HFFc6 (cell line): Measurements from ENCODE around the gene RSAD1. TPM values are rescaled to one million over a fixed set of nuclear protein-coding genes. Genes with fewer than 3 reads are reported as not detected.
"Not testable (repeated sequence)": the region's sequence is repeated elsewhere in the genome, so short reads cannot be mapped to it uniquely, and the experiment has no call there.

ENCODE experiments used
- DNase-seq: peaks from one replicate; pipeline ENCODE4 v3.0.0-alpha.2; 2018
- H3K27ac Mint-ChIP-seq: 2 replicates; pipeline ENCODE4 v1.8.0; 2020; ENCODE audit warnings: mild to moderate bottlenecking, mixed read lengths
- H3K27me3 Mint-ChIP-seq: 2 replicates; pipeline ENCODE4 v1.8.0; 2021; ENCODE audit warnings: mild to moderate bottlenecking, moderate library complexity, mixed read lengths; ENCODE audit not compliant: insufficient read depth
- H3K36me3 Mint-ChIP-seq: 2 replicates; pipeline ENCODE4 v1.8.0; 2021; ENCODE audit warnings: low read depth, mixed read lengths
- H3K4me1 Mint-ChIP-seq: 2 replicates; pipeline ENCODE4 v1.8.0; 2020; ENCODE audit warnings: low read depth, mixed read lengths
- H3K4me3 Mint-ChIP-seq: 2 replicates; pipeline ENCODE4 v1.8.0; 2020; ENCODE audit warnings: mild to moderate bottlenecking, moderate library complexity, mixed read lengths
- H3K9me3 Mint-ChIP-seq: 2 replicates; pipeline ENCODE4 v1.8.0; 2020; ENCODE audit warnings: mild to moderate bottlenecking, mixed read lengths
- total RNA-seq, 6 experiments: library from RNA; stranded (reverse); fragmentation: NEBNext Ultra II Directional; extraction: Animal tissue kit (Norgen Biotek cat#: 25700); gene quantifications; 2 replicates in 1 of 6; 3 replicates in 5 of 6; pipeline ENCODE4 v1.2.3, GENCODE V29; 2021
- TF ChIP-seq, protein P1 (sequence below): fragments of 200-600 bp; sonication (generic); IDR thresholded peaks from 2 replicates; pipeline ENCODE4 v1.5.0; 2021; ENCODE audit warnings: antibody characterized with exemption, mild to moderate bottlenecking

Gene RSAD1
- total RNA-seq, 6 experiments from 2014 or later: 14.9 to 20.4 (median 17.5) TPM

DNA sequence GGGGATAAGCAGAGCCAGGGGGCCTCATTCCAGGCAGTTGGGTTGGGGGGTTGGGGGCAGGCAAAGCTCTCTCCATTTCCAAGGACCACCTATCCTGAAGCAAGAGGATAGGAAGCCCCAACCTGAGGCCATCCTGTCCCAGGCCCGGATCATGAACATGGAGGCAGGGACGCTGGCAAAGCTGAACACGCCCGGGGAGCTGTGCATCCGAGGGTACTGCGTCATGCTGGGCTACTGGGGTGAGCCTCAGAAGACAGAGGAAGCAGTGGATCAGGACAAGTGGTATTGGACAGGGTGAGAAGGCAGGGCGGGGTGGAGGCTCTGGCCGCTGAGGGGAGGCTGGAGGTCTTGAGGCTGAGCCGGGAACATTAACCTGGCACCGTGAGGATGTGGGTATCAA lies 6.4 kb upstream of the RSAD1 start:
- no peak overlapping the region; the same call in 1 of the 2 replicates for H3K27ac Mint-ChIP-seq
- TF ChIP-seq, protein P1, sequence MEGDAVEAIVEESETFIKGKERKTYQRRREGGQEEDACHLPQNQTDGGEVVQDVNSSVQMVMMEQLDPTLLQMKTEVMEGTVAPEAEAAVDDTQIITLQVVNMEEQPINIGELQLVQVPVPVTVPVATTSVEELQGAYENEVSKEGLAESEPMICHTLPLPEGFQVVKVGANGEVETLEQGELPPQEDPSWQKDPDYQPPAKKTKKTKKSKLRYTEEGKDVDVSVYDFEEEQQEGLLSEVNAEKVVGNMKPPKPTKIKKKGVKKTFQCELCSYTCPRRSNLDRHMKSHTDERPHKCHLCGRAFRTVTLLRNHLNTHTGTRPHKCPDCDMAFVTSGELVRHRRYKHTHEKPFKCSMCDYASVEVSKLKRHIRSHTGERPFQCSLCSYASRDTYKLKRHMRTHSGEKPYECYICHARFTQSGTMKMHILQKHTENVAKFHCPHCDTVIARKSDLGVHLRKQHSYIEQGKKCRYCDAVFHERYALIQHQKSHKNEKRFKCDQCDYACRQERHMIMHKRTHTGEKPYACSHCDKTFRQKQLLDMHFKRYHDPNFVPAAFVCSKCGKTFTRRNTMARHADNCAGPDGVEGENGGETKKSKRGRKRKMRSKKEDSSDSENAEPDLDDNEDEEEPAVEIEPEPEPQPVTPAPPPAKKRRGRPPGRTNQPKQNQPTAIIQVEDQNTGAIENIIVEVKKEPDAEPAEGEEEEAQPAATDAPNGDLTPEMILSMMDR: no peak
- DNase-seq: no peak
- no peaks in the 10 kb centered on the region for H3K4me1 Mint-ChIP-seq
- H3K4me3 Mint-ChIP-seq: no peak overlapping the region
- H3K27me3 Mint-ChIP-seq: peaks cover 20% of the 10 kb centered on the region
- no peaks in the 10 kb centered on the region; the same call in 1 of the 2 replicates for H3K36me3 Mint-ChIP-seq
- H3K9me3 Mint-ChIP-seq: no peaks in the 10 kb centered on the region

DNA sequence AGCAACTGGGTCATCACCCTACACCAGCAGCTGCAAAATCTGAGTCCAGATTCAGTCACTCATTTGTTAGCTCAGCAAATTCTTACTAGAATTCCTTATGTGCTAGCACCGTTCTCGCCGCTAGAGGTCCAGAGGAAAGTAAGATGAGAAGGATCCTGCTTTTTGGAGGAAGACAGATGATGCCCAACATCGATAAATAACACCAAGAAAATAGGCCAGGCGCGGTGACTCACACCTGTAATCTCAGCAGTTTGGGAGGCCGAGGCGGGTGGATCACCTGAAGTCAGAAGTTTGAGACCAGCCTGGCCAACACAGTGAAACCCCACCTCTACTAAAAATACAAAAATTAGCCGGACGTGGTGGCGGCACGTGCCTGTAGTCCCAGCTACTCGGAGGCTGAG lies 5.9 kb upstream of the RSAD1 start:
- not testable (repeated sequence) for DNase-seq, H3K9me3 Mint-ChIP-seq, H3K27ac Mint-ChIP-seq, H3K36me3 Mint-ChIP-seq, H3K4me1 Mint-ChIP-seq, H3K4me3 Mint-ChIP-seq
- peaks cover 17% of the 10 kb centered on the region for H3K27me3 Mint-ChIP-seq
- TF ChIP-seq, protein P1: peak; percentile 46; the same call in 1 of the 2 replicates

DNA sequence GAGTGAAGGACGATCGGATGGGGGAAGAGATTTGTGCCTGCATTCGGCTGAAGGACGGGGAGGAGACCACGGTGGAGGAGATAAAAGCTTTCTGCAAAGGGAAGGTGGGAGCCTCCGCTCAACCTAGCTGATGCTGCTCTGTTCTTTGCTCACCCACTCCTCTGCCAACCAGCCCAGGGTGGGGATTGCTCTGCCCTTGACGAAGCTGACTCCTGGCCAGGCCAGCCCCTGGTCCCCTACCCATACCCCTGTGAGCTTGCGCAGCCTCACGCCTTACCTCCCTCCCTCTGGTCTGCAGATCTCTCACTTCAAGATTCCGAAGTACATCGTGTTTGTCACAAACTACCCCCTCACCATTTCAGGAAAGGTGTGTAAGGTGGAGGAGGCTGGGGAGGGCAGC lies 4.8 kb upstream of the RSAD1 start:
- DNase-seq: no peak
- Mint-ChIP-seq H3K4me1 (peaks cover 8% of the 10 kb centered on the region), H3K27me3 (peaks cover 11% of the 10 kb centered on the region), H3K36me3 (no peaks in the 10 kb centered on the region), H3K4me3 (no peak overlapping the region), H3K9me3 (no peaks in the 10 kb centered on the region), H3K27ac (no peak overlapping the region)
- TF ChIP-seq, protein P1: no peak

DNA sequence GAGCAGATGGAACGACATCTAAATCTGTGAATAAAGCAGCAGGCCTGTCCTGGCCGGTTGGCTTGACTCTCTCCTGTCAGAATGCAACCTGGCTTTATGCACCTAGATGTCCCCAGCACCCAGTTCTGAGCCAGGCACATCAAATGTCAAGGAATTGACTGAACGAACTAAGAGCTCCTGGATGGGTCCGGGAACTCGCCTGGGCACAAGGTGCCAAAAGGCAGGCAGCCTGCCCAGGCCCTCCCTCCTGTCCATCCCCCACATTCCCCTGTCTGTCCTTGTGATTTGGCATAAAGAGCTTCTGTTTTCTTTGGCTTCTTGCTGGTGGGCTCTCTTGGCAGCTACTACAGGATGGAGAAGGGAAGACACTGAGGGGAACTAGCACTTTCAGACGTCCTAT lies 4.1 kb upstream of the RSAD1 start:
- no peaks in the 10 kb centered on the region for H3K36me3 Mint-ChIP-seq
- no peak overlapping the region for H3K27ac Mint-ChIP-seq
- H3K4me1 Mint-ChIP-seq: peaks cover 11% of the 10 kb centered on the region
- TF ChIP-seq, protein P1: no peak
- no peaks in the 10 kb centered on the region for H3K9me3 Mint-ChIP-seq
- no peak for DNase-seq
- peaks cover 11% of the 10 kb centered on the region for H3K27me3 Mint-ChIP-seq
- no peak overlapping the region for H3K4me3 Mint-ChIP-seq

DNA sequence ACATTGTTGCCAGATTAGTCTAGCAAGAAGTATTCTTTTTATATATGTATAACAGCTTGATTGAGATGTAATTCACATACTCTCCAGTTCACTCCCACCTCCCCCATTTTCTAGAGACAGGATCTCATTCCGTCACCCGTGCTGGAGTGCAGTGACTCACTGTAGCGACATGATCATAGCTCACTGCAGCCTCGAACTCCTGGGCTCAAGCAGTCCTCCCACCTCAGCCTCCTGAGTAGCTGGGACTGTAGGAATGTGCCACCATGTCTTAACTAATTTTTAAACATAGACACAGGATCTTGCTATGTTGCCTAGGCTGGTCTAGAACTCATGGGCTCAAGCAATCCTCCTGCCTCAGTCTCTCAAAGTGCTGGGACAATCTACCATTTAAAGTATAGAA lies 3.3 kb upstream of the RSAD1 start:
- no peak for DNase-seq
- H3K27me3 Mint-ChIP-seq: peaks cover 11% of the 10 kb centered on the region
- H3K4me3 Mint-ChIP-seq: no peak overlapping the region
- H3K36me3 Mint-ChIP-seq: no peaks in the 10 kb centered on the region
- TF ChIP-seq, protein P1: no peak
- H3K4me1 Mint-ChIP-seq: peaks cover 20% of the 10 kb centered on the region
- no peak overlapping the region for H3K27ac Mint-ChIP-seq
- no peaks in the 10 kb centered on the region for H3K9me3 Mint-ChIP-seq

DNA sequence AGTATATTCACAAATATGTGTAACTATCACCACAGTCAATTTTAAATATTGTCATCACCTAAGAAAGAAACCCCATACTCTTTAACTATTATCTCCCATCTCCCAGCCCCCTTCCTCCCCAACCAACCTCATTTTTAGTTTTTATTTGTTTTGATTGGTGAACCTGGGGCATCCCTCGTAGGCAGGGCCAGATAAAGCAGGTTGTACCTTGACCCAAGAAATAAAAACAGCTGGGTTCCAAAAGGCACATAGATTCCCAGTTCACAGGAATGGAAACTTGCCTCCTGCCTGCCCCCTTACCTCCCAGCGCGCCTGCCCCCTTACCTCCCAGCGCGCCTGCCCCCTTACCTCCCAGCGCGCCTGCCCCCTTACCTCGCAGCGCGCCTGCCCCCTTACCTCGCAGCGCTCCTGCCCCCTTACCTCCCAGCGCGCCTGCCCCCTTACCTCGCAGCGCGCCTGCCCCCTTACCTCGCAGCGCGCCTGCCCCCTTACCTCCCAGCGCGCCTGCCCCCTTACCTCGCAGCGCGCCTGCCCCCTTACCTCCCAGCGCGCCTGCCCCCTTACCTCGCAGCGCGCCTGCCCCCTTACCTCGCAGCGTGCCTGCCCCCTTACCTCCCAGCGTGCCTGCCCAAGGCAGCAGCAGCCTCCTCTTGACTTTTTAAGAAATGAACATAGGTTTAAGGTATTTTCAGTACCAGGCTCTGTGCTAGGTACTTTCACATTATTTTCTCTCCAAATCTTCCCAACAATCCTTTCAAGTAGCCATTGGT lies 2.7 kb upstream of the RSAD1 start:
- H3K4me3 Mint-ChIP-seq, H3K36me3 Mint-ChIP-seq, H3K27ac Mint-ChIP-seq, H3K9me3 Mint-ChIP-seq, DNase-seq: not testable (repeated sequence)
- peaks cover 11% of the 10 kb centered on the region for H3K27me3 Mint-ChIP-seq
- H3K4me1 Mint-ChIP-seq: peaks cover 22% of the 10 kb centered on the region
